OCI-LY1 (cell line): Measurements from ENCODE around the gene CTNNA3.

Experiments used
- CTCF ChIP-seq: fragments of 200-600 bp; sonication (generic), shearing (Covaris generic); IDR thresholded peaks from 2 replicates; pipeline ENCODE4 v1.5.1; 2017; ENCODE audit warnings: mild to moderate bottlenecking, antibody characterized with exemption, low read length, moderate library complexity, mixed read lengths
- EZH2 ChIP-seq: fragments of 200-600 bp; sonication (generic), shearing (Covaris generic); IDR thresholded peaks from 2 replicates; pipeline ENCODE4 v1.8.0; 2017; ENCODE audit warnings: borderline replicate concordance, mixed run types, mild to moderate bottlenecking, antibody characterized with exemption, low read length, moderate library complexity, mixed read lengths

GRCh38 chr10:66222462-66223046 lies 1473.4 kb downstream of the CTNNA3 start:
- TF ChIP-seq CTCF (no peak), EZH2 (no peak)
